Sigmoid colon (tissue), 4 donors: ENCODE measurements around the gene NPIPA1.

Experiments
- CTCF ChIP-seq, 4 experiments: fragments of 450-650 bp in 3 of 4; fragments of 200-600 bp in 1 of 4; IDR thresholded peaks; one replicate each; pipeline ENCODE4 v1.5.1; 2016 to 2019; ENCODE audit warnings: antibody characterized with exemption in 4 of 4, mild to moderate bottlenecking in 3 of 4, moderate library complexity in 2 of 4
- POLR2A ChIP-seq, 2 donors: fragments of 450-650 bp; IDR thresholded peaks; one replicate each; pipeline ENCODE4 v1.6.1; 2016; ENCODE audit warnings: antibody characterized with exemption in 2 of 2, mild to moderate bottlenecking in 2 of 2, moderate library complexity in 2 of 2
- POLR2AphosphoS5 ChIP-seq, 4 donors: sonication (generic); formaldehyde crosslinking; IDR thresholded peaks; one replicate each; pipeline ENCODE4 v1.6.1; 2017; ENCODE audit warnings: antibody characterized with exemption in 4 of 4

- TF ChIP-seq POLR2A (IDR thresholded peaks at IDR 0.05) (no peak), CTCF (IDR thresholded peaks at IDR 0.05) (no peak), POLR2AphosphoS5 (IDR thresholded peaks at IDR 0.05) (no peak)
Observed at GRCh38 chr16:14958323-14958600, 21.0 kb downstream of the NPIPA1 start.
